HTR-8/SVneo (cell line): ENCODE results near the gene DHRS7B.
A peak's percentile ranks its signal among the peaks of the same experiment; 100 is the strongest.
"Not testable (repeated sequence)": the region's sequence is repeated elsewhere in the genome, so short reads cannot be mapped to it uniquely, and the experiment has no call there.

ENCODE experiments used
- DNase-seq: peaks from one replicate; pipeline ENCODE4 v3.0.0; 2011; ENCODE audit warnings: low spot score, mixed read lengths; ENCODE audit not compliant: insufficient read length
- FAIRE-seq: peaks from 2 replicates; lab custom pipeline; 2011; peaks lifted over from hg19 to GRCh38; lab: Jason Lieb, UNC

The DHRS7B gene

DNA sequence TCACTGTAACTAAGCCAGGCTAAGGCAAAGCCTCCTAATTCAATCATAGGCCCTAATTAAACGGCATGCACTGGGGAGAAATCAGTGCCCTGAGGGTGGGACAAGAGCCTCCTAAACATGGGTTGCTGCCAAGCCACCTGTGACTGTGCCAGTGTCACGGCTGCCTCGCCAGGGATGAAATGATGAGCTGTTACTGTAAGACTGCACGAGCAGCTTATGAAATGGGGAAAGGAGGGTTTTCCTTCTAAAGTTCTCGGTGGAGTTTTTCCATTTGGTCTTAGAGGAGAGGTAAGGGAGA, 74.5 kb downstream of the DHRS7B start:
- FAIRE-seq (peak; percentile 86), DNase-seq (no peak)

DNA sequence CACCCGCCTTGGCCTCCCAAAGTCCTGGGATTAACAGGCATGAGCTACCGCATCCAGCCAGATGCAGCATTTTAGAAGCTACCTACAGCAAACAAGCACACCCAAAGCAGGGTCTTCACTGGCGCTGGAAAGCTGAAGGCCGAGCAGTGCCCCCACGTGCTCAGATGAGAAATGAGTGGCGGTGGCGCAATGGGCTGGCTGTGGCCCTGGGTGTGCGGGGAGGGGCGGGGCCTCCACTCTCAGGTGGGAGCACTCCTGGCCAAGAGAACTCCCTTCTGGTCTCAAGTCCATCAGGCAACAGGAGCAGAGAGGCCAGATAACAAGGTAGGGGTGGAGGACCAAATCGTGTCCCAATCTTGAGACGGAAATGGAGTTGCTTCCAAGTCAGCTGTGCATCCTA, 75.1 kb downstream of the DHRS7B start:
- FAIRE-seq (no peak), DNase-seq (no peak)

DNA sequence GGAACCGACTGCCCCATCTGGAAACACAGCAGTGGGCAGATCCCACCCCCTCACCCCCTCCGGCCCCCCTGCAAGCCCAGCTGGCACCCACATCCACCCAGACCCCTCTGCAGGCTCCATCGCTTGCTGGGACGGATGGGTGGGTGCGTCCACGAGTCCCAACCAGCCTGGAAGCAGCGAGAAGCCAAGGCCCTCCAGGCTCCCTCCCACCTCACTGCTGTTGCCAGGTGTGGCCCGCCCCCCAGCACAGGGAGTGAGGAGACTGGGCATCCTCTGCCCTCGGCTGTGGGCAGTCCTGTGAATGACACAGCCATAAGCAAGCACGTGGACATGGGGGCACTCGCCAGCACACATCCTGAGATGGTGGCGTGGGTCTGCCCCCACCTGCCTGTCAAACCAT, 75.7 kb downstream of the DHRS7B start:
- FAIRE-seq: peak; percentile 84
- no peak for DNase-seq

DNA sequence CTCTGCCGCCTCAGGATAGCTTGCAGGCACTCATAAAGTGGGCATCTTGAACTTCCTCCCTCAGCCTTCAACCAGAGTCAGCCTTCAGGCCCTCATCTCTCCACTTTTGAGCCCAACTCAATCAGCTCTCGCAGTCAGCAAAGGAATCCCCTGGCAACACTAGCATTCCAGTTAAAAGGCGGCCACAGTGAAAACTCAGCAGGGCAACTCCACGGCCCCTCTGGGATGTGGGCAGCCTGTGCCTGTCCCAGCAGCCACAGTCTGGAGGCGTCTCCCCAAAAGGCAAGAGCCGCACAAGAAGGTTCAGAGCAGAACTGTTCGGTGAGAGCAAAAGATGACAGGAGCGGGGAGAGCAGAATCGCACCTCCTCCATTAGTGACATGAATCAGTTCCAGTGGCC, 78.2 kb downstream of the DHRS7B start:
- peak; percentile 58 for FAIRE-seq
- no peak for DNase-seq

DNA sequence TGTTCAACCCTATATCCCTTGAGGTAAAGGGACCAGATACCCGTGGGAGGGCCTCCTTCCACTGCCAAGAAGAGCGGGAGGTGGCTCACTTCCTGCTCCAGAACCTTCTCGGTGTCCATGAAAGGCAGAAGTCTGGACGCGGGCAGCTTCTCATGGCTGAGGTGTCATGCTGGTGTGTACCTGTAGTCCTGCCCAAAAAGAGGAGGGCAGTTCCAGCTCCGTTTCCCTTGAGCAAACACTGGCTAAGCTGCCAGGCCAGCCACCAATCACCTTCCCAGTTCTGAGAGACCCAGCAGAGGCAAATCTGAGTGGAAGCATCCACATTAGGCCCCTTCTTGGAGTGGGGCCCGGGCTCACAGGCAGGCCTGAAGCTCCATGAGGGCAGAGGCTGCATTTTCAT, 81.6 kb downstream of the DHRS7B start:
- FAIRE-seq (peak; percentile 55), DNase-seq (no peak)

DNA sequence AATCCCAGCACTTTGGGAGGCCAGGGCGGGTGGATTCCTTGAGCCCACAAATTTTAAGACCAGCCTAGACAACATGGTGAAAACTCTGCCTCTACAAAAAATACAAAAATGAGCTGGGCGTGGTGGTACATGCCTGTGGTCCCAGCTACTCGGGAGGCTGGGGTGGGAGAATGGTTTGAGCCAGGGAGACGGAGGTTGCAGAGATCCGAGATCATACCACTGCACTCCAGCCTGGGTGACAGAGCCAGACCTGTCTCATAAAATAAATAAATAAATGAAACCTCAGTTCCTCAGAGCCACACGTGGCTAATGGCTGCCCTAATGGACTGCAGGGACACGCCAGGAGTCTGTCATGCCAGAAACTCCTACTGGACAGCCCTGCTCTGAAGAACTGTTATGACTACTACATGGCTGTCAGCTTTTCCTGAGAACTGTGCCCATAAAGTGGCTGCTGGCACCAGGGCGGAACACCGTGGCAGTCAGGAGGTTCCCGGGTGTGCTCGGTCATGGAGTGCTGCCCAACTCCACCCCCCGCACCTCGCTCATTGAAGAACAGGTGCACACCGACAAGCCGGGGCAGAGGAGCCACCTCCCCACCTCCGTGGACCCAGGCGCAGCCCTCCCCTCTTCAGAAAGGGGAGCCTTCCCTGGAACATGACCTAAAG, 82.9 kb downstream of the DHRS7B start:
- FAIRE-seq (peak; percentile 85), DNase-seq (no peak)

DNA sequence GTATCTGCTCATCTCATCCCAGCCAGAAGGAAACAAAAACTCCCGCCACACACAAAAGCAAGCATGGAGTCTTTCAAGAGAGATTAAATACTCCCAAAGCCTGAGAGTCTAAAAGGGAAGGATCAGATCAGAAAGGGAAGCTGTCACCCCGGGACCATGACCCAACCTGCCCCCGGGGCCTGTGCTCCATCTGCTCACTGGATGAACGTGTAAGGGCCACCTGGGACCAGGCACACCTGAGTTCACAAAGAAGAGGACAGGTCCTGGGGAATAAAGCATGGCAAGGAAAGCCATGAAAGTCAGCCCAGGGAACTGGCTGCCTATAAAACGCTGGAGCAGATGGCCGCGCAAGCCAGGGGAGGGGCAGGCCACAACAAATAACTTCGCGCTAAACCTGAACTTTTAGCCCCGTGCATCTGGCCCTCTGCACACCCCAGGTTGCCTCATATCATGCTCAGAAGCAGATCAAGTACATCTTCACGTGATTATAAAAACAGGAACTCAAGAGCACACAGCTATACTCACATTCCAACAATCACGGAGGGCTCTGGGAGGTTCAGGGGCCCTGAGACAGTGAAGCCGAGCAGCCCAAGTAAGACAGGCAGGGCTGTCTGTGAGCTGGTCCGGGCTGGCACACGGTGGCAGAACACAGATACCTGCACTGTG, 83.8 kb downstream of the DHRS7B start:
- FAIRE-seq: peak; percentile 51
- DNase-seq: no peak

DNA sequence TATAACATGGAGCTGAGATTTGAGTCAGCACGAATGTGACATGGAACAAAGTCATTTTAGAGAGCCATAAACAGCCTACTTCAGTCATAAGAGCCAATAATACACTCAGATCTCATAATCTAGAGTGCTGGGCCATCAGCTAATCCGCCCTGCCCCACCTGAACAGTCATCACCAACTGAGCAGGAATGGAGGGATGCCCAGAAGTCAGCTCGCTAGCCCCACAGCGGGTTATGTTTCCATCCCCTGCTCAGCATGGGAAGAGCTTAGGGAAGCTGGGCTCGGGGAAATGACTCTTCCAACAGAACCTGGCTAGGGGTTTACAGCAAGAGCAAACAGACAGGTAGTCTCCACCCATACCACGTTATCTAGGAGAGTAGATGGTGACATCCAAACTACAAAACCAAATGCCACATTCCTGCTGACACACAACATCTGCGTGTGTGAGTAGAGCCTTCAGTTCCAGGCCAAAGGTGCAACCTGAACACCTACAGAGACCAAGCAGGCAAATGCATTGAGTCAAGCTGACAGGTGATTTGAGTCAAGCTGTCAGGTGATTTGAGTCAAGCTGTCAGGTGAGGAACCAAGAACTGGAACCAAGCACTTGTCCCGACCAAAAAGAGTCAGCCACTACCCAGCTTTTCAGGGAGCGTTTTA, 85.2 kb downstream of the DHRS7B start:
- no peak for DNase-seq
- peak; percentile 92 for FAIRE-seq

DNA sequence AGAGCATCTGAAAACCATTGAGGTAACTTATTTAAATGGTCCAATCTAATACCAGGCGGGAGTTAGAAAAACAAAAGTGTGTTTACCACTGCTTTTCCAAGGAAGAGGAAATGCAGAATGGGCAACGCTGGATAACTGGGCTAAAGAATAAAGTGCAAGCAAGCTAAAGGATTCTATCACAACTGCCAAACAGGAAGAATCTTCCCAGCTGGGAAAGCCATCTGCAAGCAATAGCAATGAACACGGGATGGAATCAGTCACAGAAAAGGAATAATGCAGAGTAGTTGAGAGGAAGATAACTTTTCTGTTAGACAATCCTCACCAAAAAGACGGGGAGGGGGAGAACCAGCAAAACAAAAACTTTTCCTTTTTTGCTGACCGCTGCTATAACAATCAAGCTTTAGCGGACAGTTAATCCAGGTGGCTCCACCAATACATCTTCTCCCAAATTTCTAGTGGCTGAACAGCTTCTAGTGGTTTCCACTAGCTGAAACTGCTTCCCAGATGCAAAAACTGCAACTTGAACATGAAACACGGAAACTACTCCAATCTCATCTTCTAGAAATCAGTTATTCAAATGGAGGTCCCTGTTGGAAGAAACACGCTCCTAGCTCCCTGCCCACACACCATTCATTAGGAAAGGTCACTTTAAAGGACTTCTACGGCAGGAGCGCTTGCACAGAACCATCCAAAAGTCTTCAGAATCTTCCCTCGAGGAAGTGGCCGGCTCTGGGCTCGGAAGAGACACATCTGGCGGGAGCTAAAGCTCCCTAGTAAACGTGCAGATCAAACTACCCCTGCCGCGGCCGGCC, 86.3 kb downstream of the DHRS7B start:
- FAIRE-seq (peak; percentile 66), DNase-seq (no peak)

DNA sequence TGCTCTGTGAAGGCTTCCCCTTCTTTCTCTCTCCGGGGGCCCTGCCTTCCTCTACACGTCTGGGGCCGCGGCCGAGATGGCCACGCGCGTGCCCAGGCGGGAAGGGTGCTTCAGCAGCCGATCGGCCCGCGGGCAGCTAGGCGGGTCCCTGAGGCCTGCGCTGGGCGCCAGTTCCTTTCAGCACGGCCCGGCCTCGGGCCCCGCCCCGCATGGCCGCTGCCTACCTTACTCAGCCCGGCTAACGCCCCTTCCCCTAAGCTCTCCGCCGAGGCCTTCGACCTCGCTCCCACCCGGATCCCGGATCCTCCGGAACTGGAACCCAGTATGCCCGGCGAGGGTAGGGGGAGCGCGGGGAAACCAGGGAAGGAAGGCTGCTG, 86.9 kb downstream of the DHRS7B start:
- DNase-seq: no peak
- no peak for FAIRE-seq

DNA sequence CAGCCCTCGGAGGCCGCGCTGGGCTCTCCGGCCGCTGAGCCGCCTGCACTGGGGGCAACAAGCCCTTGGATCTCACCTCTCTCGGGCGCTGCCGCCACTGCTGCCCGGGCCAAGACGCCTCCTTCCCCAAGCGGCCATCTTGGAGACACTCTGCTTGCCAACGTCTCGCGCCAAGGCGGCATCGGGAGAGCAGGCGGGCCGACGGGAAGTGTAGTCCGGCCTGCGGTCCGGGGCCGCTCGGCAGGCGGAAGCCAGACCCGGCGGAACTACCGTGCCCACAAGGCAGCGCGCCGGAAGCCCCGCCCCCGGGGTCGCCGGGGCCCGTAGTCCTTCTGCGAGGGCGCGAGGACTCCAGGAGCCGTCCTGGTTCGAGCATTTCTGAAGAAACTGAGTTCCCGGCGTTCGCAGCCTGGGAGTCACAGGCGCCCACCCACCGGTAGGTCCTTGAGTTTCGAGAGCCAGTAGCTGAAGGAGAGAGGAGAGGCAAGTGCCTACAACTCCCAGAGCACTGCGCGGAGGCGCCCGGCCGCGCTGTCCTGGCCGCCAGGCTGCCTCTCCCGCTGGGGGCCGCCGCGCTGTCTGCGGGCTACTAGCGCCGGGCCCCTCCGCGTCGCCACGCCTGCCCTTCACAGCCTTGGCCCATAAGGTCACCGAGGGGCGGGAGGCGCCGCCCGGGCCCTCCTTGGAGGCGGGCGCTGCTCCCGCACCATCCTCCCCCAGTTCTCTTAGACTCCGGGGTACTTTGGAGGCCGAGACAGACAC, 87.4 kb downstream of the DHRS7B start, which contains the start of gene TMEM11:
TSS of gene TMEM11 (minus strand) at position 147 of the 762 bp plus-strand sequence. CDS start at position 138, 9 bp downstream.
- peak; percentile 100 for FAIRE-seq
- DNase-seq: peak; percentile 100

DNA sequence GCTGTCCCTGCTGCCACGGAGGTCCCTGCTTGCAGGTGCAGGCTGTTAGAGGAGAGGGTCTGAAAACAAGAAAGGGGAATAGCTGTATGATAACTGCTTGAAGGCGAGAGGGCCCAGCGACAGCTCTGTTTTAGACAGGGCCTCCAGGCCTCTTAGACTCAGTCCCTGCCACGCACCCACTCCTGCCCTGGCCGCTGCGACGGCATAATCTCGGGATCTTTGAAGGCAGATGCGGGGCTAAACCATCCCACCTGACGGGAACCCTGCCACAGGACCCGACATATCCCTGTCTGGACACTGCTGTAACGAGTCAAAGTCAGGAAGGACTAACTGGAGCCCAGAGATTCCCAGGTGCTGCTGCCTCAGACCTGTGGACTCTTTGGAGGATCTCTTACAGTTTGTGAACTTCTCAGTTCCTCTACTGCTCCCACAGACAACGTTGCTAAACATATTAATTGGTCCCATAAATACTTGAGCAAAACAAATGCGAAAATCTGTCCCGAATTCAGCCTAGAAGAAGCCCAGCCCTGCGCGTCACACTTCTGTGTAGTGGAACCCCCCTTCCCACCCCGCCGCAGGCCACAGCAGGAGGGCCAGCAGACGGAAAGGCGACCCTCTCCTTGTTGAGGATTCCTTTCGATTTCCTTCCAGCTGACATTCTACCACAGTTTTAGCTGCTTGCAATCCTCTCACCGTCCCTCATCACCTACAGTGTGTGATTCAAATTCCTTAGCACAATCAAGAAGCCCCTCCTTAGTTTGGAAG, 88.2 kb downstream of the DHRS7B start:
- DNase-seq: peak; percentile 62
- FAIRE-seq: peak; percentile 23

DNA sequence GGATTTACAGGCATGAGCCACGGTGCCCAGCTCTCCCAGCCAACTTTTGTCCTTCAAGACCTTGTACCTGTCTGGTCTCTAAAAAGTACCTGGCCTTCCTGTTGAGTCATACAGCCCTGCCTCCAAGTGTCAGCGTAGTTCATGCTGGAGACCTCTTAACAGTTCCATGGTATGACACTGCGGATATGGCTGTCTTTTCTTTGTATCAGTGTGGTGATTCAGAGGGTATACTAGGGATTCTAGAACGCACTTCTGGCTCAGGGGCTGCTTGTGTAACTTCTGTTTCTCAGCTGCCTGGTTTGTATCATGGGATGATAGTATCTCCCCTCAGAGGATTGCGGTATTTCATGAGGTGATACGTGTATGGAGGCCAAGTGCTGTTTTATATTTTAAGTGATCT, 89.2 kb downstream of the DHRS7B start:
- FAIRE-seq: peak; percentile 62
- DNase-seq: no peak

DNA sequence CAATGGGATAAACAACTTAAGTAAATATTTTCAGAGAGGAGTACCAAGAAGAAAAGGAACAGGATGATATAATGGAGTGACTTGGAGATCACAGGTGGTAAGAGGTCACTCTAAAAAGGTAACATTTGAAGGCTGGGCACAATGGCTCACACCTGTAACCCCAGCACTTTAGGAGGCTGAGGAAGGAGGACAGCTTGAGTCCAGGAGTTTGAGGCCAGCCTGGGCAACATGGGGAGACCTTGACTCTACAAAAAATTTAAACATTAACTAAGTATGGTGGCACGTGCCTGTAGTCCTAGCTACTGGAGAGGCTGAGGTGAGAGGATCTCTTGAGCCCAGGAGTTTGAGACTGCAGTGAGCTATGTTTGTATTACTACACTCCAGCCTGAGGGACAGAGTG, 90.6 kb downstream of the DHRS7B start:
- DNase-seq: no peak
- FAIRE-seq: peak; percentile 16

DNA sequence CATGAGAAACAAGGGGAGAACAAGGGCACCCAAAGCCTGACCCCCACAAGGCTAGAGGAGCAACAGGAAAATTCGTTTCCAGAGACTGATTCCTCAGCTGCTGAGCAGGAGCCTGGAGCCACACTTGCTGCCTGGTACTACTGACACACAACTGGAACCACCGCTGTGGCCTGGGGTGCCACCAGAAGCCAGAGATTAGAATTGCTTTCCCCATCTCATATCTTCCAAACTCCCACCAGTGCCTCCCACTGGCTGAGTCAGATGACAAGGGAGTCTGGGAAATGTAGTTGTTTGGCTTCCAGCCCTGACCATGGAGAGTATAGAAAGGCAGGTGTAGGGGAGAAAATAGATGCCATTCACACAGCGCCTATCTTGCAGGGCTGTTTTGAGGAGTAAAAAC, 91.3 kb downstream of the DHRS7B start:
- peak; percentile 48 for FAIRE-seq
- peak; percentile 59 for DNase-seq

DNA sequence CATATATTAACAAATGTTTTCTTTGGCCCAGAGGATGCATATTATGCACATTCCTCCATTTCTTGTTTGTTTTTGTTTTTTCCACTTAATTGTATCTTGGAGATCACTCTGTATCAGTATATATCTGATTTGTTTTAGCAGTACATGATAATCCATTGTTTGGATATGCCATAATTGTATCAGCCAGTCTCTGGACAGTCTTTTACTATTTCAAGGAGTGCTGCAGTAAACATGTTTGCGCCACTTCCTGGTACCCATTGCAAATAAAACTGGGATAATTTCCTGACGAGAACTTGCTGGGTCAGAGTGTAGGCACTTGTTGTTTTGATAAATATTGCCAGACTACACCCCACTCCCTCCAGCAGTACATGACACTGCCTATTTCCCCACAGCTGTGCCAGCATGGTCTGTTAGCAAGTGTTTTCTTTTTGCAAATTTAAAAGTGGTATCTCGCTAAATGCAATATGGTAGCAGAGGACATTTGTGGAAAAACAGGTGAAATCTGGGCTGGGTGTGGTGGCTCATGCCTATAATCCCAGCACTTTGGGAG, 92.1 kb downstream of the DHRS7B start:
- FAIRE-seq (peak; percentile 66), DNase-seq (no peak)

DNA sequence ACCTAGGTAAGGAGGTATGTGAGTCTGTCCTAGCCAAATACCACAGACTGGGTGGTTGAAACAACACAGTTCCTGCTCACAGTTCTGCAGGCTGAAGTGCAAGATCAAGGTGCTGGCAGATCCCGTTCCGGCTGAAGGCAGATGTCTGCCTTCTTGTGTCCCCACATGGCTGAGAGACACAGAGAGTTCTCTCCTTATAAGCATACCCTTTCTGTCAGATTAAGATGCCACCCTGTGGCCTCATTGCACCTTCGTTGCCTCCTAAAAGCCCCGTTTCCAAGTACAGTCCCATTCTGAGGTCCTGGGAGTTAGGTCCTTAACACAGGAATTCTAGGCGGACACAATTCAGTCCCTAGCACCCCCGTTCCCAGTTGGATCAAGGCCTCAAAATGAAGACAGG, 96.3 kb downstream of the DHRS7B start:
- DNase-seq (no peak), FAIRE-seq (peak; percentile 76)

DNA sequence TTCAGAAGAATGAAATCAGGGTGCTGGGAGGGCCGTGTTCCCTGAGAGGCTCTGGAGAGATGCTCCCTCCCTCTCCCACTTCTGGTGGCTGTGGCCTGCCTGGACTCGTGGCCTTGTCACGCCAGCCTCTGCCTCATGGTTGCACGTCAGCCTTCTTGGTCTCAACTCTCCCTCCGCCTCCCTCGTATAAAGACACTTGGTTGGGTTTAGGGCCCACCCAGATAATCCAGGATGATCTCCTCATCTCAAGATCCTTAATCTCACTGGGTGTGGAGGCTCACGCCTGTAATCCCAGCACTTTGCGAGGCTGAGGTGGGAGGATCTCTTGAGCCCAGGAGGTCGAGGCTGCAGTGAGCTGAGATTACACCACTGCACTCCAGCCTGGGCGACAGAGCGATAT, 100.5 kb downstream of the DHRS7B start:
- FAIRE-seq: peak; percentile 76
- DNase-seq: not testable (repeated sequence)

DNA sequence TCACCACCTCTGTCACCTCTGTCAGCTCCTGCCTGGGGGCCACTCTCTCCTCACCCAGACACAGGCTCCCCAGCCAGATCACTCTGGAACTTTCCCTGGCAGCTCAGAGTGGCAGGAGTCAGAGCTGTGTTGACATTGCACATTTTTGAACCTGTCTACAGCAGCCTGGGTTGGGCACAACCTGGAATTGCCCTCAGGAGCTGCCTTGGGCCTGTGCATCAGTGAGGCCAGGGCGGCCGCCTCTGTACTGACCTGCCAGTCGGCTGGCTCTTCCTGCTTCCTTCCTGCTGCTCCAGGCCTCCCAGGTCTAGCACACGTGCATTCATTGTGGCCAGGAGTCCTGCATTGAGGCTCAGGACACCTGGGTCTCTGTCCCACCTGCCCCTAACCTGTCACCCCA, 101.3 kb downstream of the DHRS7B start:
- FAIRE-seq (peak; percentile 78), DNase-seq (no peak)
